Measurements from ENCODE around the gene ZNF688. TPM values are rescaled to one million over a fixed set of nuclear protein-coding genes. Genes with fewer than 3 reads are reported as not detected.

Gene ZNF688
- total RNA-seq, 6 experiments from 2014 or later: 4.0 to 11.5 (median 6.5) TPM

GRCh38 chr16:30615358-30616091 is 44.0 kb upstream of the ZNF688 start:
- H3K4me3 ChIP-seq: no peak overlapping the region
- H3K4me1 ChIP-seq: peaks cover 0 to 10% (median 2%) of the 10 kb centered on the region in 4 donors
- H3K27me3 ChIP-seq: no peaks in the 10 kb centered on the region
- no peak overlapping the region for H3K27ac ChIP-seq
- ATAC-seq (peak; percentile 63 to 74 (median 64)), DNase-seq (peak in 2 of 3 donors; percentile 46 to 58)
- H3K9me3 ChIP-seq: no peaks in the 10 kb centered on the region
- intact Hi-C loops (cut with DNase I): no loop called here
- 47% methylated on average over 12 of the region's 12 CpGs for WGBS (ENCODE audit: insufficient coverage, low coverage, low lambda C conversion rate, missing lambda C conversion rate)
- no peaks in the 10 kb centered on the region for H3K36me3 ChIP-seq
- TF ChIP-seq POLR2A (IDR thresholded peaks at IDR 0.05): no peak
- TF ChIP-seq CTCF (IDR thresholded peaks at IDR 0.05): peak; percentile 28 to 53 (median 42)

GRCh38 chr16:30609926-30610839 is 38.7 kb upstream of the ZNF688 start, which contains the start of gene ZNF689:
Gene ZNF689 (minus strand): TSS chr16:30610389. CDS start chr16:30610041, 348 bp downstream.
- Histone ChIP-seq H3K4me1 (peaks cover 0 to 20% (median 11%) of the 10 kb centered on the region in 4 donors), H3K27me3 (no peaks in the 10 kb centered on the region), H3K36me3 (peaks cover 0 to 18% (median 7%) of the 10 kb centered on the region in 4 donors), H3K27ac (peak within 1 kb of the TSS; percentile 99 to 100 (median 99)), H3K4me3 (peak within 1 kb of the TSS; percentile 71 to 94 (median 80)), H3K9me3 (no peaks in the 10 kb centered on the region)
- intact Hi-C loops (cut with DNase I): no loop called here
- TF ChIP-seq CTCF (IDR thresholded peaks at IDR 0.05): no peak
- peak; percentile 84 for TF ChIP-seq POLR2A (IDR thresholded peaks at IDR 0.05)
- ATAC-seq: peak; percentile 94 to 95 (median 94)
- 1% methylated on average over 20 of the region's 63 CpGs for WGBS (ENCODE audit: insufficient coverage, low coverage, low lambda C conversion rate, missing lambda C conversion rate)
- DNase-seq: peak; percentile 92 to 98 (median 96)

GRCh38 chr16:30609002-30609925 is 37.8 kb upstream of the ZNF688 start:
- no peak for TF ChIP-seq CTCF (IDR thresholded peaks at IDR 0.05)
- no peak for TF ChIP-seq POLR2A (IDR thresholded peaks at IDR 0.05)

GRCh38 chr16:30606004-30606403 is 34.5 kb upstream of the ZNF688 start:
- WGBS (ENCODE audit: insufficient coverage, low coverage, low lambda C conversion rate, missing lambda C conversion rate): 100% methylated on average over 3 of the region's 3 CpGs
- H3K27ac ChIP-seq: peak overlapping the region in 1 of 3 donors; percentile 88
- no peaks in the 10 kb centered on the region for H3K27me3 ChIP-seq
- ATAC-seq (no peak), DNase-seq (no peak)
- no peak for TF ChIP-seq CTCF (IDR thresholded peaks at IDR 0.05)
- no peak for TF ChIP-seq POLR2A (IDR thresholded peaks at IDR 0.05)
- H3K4me3 ChIP-seq: no peak overlapping the region
- H3K4me1 ChIP-seq: peaks cover 0 to 40% (median 19%) of the 10 kb centered on the region in 4 donors
- no peaks in the 10 kb centered on the region for H3K9me3 ChIP-seq
- peaks cover 0 to 18% (median 8%) of the 10 kb centered on the region in 4 donors for H3K36me3 ChIP-seq
- intact Hi-C loops (cut with DNase I): no loop called here

More at GRCh38 chr16:30609002-30609925, 37.8 kb upstream of the ZNF688 start:
- DNase-seq (peak; percentile 73 to 76 (median 74)), ATAC-seq (peak; percentile 60 to 69 (median 69))
- H3K4me1 ChIP-seq: peaks cover 0 to 29% (median 15%) of the 10 kb centered on the region in 4 donors
- H3K36me3 ChIP-seq: peaks cover 0 to 18% (median 7%) of the 10 kb centered on the region in 4 donors
- 14% methylated on average over 14 of the region's 40 CpGs for WGBS (ENCODE audit: insufficient coverage, low coverage, low lambda C conversion rate, missing lambda C conversion rate)
- no peaks in the 10 kb centered on the region for H3K9me3 ChIP-seq
- H3K27me3 ChIP-seq: no peaks in the 10 kb centered on the region
- H3K4me3 ChIP-seq: peak overlapping the region; percentile 71 to 94 (median 80)
- H3K27ac ChIP-seq: peak overlapping the region; percentile 99 to 100 (median 99)
- intact Hi-C loops (cut with DNase I): no loop called here

Measured in right lobe of liver (tissue), 6 donors.